RWPE1 (cell line): Measurements from ENCODE around the gene ZFAND3.
A peak's percentile ranks its signal among the peaks of the same experiment; 100 is the strongest.

Source experiments
- CTCF ChIA-PET: fragments of 350-600 bp; sonication (Branson Sonifier 250); formaldehyde crosslinking; extraction: SDS; loops from one replicate; lab custom pipeline; 2021; lab: Yijun Ruan, JAX
- POLR2A ChIA-PET: fragments of 400-600 bp; formaldehyde crosslinking; extraction: SDS; loops from one replicate; lab custom pipeline; 2020; ENCODE audit warnings: antibody characterized with exemption; ENCODE audit not compliant: low non-redundant PET; lab: Yijun Ruan, JAX
- DNase-seq: peaks from one replicate; pipeline ENCODE4 v3.0.0; 2012; ENCODE audit warnings: low spot score
- H3K27ac ChIP-seq: fragments of 450-650 bp; 2 replicates; pipeline ENCODE4 v1.5.1; 2017
- TF ChIP-seq, protein P1 (sequence below): fragments of 450-650 bp; conservative IDR thresholded peaks from 2 replicates; pipeline ENCODE4 v1.5.1; 2017; ENCODE audit warnings: low read depth, mild to moderate bottlenecking

The ZFAND3 gene

DNA sequence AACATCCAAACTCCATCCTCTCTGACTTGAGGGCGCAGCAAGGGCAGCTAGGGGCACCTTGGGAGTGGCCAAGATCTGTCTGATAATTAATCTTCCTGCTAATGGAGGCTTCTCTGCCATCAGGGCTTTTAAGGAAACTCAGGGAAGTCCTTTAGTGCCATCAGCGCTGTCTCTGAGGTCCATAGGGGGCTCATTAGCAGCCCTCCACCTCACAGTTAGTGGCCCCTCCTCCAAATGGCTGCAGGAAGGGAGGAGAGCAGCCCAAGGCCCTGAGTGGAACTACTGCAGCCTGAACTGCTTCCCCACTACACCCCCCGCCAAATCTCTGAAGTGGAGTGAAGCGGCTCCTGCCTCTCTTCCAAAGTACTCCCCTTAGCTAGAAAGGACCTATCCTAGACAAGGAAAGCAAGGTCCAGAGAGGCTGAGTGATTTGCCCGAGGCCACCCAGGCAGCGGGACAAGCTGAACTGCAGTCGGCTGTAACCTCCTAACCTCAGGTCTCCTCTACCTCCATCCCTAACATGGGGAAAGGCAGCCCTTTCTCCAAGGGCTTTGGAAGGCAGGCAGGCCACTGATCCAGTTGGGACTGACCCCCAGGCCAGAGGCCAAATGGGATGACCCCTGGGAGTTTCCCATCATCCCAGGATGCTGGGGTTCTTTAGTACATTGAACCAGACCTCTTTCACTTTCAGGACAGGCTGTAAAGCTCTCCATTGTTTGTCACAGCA, 39.5 kb upstream of the ZFAND3 start:
- ChIA-PET POLR2A (no interaction called here), CTCF (interaction anchor here (0.6 to 0.7 kb wide), 2 partner anchors 180 to 678 kb away, joined by 3 read pairs; no protein-coding TSS in a partner anchor)
- no peak overlapping the region for H3K27ac ChIP-seq
- TF ChIP-seq, protein P1, sequence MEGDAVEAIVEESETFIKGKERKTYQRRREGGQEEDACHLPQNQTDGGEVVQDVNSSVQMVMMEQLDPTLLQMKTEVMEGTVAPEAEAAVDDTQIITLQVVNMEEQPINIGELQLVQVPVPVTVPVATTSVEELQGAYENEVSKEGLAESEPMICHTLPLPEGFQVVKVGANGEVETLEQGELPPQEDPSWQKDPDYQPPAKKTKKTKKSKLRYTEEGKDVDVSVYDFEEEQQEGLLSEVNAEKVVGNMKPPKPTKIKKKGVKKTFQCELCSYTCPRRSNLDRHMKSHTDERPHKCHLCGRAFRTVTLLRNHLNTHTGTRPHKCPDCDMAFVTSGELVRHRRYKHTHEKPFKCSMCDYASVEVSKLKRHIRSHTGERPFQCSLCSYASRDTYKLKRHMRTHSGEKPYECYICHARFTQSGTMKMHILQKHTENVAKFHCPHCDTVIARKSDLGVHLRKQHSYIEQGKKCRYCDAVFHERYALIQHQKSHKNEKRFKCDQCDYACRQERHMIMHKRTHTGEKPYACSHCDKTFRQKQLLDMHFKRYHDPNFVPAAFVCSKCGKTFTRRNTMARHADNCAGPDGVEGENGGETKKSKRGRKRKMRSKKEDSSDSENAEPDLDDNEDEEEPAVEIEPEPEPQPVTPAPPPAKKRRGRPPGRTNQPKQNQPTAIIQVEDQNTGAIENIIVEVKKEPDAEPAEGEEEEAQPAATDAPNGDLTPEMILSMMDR: no peak
- no peak for DNase-seq

DNA sequence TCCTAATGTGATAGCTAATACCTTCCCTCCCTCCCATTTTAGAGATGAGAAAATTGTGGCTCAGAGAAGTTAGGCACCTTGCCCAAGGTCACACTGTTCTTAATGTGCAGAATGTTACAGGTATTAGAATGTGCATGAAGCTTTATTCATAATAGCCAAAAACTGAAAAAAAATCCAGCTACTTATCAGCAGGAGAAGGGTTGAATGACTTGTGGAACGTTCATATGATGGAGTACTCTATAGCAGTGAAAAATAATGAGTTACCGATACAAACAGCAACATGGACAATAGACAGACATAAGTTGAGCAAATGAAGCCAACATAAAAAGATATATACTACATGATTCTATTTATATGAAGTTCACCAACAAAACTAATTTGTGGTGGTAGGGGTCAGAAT, 37.7 kb upstream of the ZFAND3 start:
- CTCF ChIA-PET: interaction anchor here (1.2 kb wide), 1 partner anchor 9 kb away, joined by 3 read pairs; no protein-coding TSS in a partner anchor
- no peak for DNase-seq
- TF ChIP-seq, protein P1: no peak
- POLR2A ChIA-PET: no interaction called here
- H3K27ac ChIP-seq: no peak overlapping the region

DNA sequence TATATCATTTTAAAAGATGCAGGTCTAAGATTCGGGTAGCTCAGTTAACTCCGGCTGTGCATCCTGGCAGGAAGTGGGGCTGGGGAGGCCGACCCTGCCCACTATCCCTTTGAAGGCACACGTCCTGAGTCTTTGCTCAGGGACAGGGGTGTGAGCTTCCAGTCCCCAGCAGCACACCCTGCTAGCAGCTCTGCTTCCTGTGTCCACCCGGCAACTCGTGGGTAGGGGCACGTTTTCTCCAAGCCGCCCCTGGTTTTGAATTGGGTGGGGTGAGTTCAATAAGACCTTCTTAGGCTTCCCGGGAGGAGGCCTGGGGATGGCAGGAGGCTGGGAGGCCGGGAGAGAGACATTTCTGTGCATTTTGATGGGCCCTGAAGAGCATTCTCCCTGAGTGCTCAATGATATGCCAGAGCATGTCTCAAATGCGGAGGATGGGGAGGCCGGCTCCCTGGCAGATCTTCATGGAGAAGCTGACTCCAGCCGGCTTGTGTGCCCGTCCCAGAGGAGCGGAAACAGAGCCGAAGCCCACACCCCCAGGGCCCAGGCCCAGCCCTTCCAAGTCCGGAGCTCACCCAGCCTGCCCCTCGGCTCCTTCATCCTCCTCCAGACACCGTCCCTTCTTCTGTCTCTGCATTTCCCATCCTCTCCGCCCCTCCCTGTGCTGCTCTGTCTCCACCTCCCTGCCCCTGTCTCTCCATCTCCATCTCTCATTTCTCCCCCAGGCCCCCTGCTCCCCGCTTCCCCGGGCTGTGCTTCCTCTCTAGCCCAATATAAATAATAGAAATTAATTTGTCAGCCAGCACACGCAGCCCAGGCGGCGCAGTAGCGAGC, 36.3 kb upstream of the ZFAND3 start:
- ChIA-PET POLR2A (no interaction called here), CTCF (no interaction called here)
- TF ChIP-seq, protein P1: no peak
- peak overlapping the region; percentile 22; the same call in 1 of the 2 replicates for H3K27ac ChIP-seq
- DNase-seq: no peak

DNA sequence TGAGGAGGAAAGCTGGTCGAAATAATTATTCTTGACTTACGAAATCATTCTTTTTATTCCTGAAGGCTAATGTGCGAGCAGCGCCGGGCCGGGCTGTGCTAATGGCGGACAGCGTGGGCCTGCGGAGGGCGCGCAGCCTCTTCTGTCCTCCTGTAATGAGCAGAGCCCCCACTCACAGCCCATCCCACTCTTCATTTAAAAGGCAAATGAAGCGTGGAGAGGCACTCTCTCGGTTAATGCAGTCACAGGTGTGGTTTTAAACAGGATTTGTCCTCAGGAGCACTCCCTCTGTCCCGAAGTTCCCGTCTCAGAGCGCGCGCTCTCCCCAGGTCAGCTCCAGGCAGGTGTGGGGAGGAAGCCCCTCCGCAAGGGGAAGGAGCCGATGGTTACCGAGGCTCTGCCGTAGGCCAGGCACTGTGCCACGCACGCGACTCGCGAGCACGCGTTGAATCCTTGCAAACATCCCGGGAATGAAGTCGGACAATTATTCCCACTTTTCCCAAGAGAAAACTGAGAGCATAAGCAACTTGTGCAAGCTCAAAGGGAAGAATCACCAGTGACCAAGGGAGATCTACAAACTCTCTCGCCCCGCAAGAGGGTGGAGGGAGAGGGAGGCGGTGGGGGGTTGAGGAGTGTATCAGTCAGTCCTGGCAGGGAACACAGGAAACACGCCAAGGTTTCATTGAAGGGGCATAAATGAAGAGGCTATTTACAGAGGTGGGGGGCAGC, 35.5 kb upstream of the ZFAND3 start:
- ChIA-PET CTCF (no interaction called here), POLR2A (no interaction called here)
- H3K27ac ChIP-seq: peak overlapping the region; percentile 22; the same call in 1 of the 2 replicates
- TF ChIP-seq, protein P1: no peak
- no peak for DNase-seq

DNA sequence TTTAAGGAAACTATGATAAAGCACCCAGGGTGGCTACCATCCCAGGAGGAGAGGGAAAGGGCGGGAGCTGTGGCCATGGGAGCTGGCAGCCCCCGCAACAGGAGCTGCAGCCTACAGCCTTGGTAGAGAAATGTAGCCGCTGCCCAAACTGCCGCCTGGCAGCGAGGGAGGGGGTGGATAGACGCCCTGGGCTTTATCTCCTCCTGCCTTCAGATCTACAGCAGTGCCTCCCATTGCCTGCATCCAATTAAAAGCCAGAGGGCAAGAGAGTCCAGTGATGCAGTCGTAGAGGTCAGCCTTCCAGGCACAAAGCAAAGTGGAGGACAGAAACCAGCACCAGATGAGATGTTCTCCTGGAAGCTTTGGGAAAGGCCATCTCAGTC, 35.0 kb upstream of the ZFAND3 start:
- TF ChIP-seq, protein P1: no peak
- CTCF ChIA-PET: no interaction called here
- DNase-seq: no peak
- H3K27ac ChIP-seq: no peak overlapping the region
- POLR2A ChIA-PET: no interaction called here
